ENCODE data around the gene XPR1.
A peak's percentile ranks its signal among the peaks of the same experiment; 100 is the strongest.
"Not testable (repeated sequence)": the region's sequence is repeated elsewhere in the genome, so short reads cannot be mapped to it uniquely, and the experiment has no call there.

XPR1 gene

GRCh38 chr1:180786624-180787023 lies 154.8 kb downstream of the XPR1 start:
- DNase-seq: no peak

GRCh38 chr1:180787628-180788307 lies 155.9 kb downstream of the XPR1 start:
- no peak for DNase-seq

- no peak for DNase-seq
Observed at GRCh38 chr1:180789460-180789859, 157.6 kb downstream of the XPR1 start.

GRCh38 chr1:180791152-180791551 lies 159.3 kb downstream of the XPR1 start:
- DNase-seq: not testable (repeated sequence)

DNA sequence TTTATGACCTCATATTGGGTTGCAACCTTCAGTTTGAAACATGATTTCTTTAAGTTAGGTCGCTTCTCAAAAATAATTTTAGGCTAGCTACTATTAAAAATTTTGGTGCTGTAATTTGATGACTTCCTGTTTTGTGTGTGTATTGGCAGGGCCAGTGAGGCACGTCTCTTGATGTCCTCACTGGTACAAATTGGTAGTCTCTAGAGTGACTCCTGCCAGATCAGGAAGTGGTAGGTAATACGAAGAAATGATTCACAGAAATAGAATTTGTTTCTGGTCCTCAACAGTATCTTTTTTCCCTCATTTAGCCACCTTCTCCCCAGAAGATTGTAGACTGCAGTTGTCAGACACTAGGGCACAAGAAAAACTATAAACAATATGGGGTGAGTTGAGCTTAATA lies 160.0 kb downstream of the XPR1 start:
- no peak for DNase-seq

- DNase-seq: no peak
Observed at GRCh38 chr1:180793451-180793850, 161.6 kb downstream of the XPR1 start.

DNA sequence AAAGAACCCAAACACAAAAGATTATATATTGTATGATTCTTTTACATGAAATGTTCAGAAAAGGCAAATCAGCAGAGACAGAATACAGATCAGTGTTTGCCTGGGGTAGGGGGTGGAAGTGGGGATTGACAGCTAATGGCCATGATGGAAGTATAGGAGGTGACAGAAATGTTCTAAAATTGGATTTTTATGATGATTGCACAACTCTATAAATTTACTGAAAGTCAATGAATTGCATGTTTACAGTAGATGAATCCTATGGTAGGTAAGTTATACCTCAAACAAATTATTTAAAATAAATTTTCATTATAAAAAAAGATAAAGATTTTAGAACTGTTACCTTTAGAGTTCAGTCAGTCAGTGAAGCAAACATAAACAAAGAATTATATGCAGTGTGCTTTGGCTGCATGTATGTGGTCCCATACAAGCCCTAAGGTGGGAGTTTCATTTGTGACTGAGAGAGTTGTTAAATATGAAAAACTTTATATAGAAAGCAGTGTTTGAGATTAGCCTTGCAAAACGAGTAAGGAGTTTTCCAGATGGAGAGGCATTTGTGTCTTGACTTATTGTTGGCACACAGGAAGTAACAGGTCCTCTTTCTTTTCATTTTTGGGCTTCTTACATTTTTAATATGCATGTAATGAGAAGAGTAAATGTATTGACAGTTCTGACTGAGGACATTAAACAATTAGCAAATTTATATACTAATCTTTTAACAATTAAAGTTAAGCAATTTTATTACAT lies 165.2 kb downstream of the XPR1 start:
- no peak for DNase-seq

DNA sequence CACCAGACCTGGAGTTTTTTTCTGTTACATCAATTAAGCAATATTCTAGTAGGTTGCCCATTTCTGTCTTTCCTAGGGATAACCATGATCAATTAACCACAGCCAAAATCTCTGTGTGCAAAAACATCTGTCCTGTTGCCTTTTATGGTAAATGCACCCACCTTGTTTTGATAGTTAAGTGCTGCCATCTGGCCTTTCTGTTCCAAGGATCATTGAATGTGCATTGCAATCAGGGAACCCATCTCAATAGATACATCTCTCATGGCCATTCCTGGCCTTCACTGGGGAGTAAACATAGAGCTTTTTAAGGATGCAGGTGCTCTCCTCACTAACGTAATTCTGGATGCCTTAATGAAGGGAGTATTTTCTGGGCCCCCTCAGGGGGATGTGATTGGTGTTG lies 169.1 kb downstream of the XPR1 start:
- no peak for DNase-seq

DNA sequence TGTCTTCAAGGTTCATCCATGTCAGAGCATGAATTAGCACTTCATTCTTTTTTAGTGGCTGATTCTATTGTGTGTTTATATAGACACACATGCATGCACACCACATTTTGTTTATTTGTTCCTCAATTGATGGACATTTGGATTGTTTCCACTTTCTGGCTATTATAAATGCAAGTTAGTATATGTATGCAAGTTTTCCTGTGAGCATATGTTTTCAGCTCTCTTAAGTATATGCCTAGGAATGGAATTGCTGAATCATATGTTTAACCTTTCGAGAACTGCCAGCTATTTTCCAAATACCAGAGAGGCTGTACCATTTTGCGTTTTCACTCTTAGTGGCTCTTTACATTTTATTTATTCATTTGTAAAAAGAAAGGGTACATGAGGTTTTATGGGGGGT lies 171.0 kb downstream of the XPR1 start:
- DNase-seq: no peak

GRCh38 chr1:180805316-180805715 lies 173.5 kb downstream of the XPR1 start:
- no peak for DNase-seq

DNA sequence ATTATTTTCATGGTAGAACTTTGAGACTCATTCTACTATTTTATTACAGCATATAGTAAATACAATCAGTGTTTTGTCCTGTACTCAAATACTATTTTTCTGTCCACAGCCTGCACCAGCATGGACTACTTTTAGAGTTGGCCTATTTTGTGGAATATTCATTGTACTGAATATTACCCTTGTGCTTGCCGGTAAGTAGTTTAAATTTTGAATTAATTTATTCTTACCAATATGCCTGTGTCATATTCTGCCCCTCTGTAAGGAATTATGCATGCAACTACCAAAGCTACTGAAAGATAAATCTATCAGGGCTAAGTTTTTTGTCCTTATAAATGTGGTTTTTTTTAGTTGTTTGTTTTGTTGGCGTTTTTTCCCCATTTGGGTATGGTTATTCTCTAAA lies 179.5 kb downstream of the XPR1 start:
- no peak for DNase-seq

GRCh38 chr1:180811886-180812285 lies 180.1 kb downstream of the XPR1 start:
- no peak for DNase-seq

GRCh38 chr1:180814258-180814657 lies 182.4 kb downstream of the XPR1 start:
- no peak for DNase-seq

GRCh38 chr1:180815188-180815587 lies 183.4 kb downstream of the XPR1 start:
- DNase-seq: peak; percentile 10

GRCh38 chr1:180816132-180816531 lies 184.3 kb downstream of the XPR1 start:
- DNase-seq: no peak

DNA sequence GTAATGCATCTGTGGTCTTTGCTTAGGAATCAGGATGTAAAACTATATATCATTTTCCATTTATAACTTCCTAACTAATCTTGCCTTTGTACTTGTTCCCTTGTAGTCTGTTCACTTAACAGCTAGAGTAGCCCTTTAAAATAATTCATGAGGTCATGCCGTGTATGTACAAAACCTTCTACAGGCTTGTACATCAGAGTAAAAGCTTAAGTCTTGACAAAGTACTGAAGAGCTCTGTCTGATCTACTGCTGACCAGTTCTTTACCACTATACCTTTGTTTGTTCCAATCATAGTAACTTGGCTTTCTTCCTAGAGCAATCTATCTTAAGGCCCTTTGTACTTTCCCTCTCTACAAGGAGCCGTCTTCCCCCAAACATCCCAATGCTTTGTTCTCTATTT lies 190.1 kb downstream of the XPR1 start:
- no peak for DNase-seq

DNA sequence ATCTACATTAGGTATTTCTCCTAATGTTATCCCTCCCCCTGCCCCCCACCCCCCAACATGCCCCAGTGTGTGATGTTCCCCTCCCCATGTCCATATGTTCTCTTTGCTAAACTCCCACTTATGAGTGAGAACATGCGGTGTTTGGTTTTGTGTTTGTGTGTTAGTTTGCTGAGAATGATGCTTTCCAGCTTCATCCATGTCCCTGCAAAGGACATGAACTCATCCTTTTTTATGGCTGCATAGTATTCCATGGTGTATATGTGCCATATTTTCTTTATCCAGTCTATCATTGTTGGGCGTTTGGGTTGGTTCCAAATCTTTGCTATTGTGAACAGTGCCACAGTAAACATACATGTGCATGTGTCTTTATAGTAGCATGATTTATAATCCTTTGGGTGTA lies 199.7 kb downstream of the XPR1 start:
- not testable (repeated sequence) for DNase-seq

DNA sequence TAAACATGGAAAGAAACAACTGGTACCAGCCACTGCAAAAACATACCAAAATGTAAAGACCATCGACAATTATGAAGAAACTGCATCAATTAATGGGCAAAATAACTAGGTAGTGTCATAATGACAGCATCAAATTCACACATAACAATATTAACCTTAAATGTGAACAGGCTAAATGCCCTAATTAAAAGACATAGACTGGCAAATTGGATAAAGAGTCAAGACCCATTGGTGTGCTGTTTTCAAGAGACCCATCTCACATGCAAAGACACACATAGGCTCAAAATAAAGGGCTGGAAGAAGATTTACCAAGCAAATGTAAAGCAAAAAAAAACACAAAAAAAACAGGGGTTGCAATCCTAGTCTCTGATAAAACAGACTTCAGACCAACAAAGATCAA lies 201.4 kb downstream of the XPR1 start:
- not testable (repeated sequence) for DNase-seq

- no peak for DNase-seq
Observed at GRCh38 chr1:180836449-180836848, 204.6 kb downstream of the XPR1 start.

DNA sequence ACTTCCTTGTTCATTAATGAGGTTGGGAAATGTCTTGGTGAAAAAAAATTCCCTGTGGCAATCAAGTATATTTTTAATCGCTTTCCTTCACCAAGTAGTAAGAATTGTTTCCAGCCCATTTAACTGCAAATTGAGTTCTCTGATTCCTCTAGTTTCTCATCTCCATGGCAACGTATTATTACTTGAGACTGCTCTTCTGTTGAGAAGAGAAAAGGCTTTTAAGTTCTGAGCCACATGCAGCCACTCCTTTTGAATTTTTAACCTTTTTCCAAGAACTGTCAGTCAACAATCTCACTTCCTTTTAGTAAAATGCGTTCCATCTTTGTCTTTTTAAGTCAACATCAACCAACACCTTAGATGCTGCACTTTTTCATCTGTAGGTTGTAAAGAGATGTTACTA lies 205.2 kb downstream of the XPR1 start:
- no peak for DNase-seq

DNA sequence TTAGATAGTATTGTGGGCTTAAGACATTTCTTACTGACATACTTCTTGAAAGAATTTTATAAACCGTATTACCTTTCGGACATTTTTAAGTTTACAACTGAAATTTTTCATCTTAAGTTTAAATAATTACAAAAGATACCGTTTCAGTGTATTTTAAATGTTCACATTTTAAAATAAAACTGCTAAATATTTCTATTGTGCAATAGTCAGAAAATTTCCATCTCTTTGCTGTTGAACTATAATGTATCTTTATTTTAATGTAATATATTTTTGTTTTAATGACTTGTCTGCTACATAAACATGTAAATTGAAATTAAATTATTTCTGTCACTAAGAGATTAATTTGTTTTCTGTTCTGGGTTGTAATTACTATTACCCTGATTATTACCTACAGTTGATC lies 206.7 kb downstream of the XPR1 start:
- no peak for DNase-seq

DNA sequence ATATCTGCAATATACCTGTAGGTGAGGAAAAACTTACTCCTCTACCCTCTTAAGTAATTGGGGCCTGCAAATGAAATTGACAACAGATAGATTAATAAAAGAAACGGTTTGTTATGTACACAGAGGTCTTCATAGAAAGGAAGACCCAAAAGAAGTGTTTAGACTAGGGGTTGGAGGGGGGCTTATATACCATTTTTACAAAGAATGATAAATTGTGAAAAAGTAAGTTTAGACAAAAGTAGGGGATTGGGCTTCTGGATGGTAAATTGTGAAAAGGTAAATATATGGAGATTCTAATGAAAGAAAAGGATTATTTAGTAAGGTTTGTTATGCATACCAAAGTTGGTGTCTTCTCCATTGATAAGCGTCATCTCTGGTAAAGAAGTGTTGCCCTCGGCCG lies 207.7 kb downstream of the XPR1 start:
- no peak for DNase-seq

DNA sequence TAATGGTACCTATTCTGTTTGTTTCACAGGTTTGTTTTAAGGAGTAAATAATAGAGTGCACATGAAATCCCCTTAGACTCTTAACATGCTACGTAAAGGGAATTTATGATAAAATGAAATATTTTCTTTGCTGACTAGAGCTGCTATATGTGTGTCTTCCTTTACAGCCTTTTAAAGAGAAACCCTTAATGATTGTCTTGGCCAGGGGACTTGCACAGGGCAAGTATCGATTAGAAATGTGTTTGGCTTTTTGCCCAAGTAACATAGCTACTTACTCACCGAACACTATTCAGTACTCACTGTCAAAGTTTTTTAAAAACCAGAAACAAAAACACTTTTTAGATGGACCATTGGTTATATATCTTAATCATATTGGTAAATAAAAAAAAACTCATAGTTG lies 209.6 kb downstream of the XPR1 start:
- DNase-seq: no peak

GRCh38 chr1:180842052-180842451 lies 210.2 kb downstream of the XPR1 start:
- no peak for DNase-seq

Measured in NCI-H1436 (cell line).